H1 (cell line): ENCODE results near the gene CABP2.

ENCODE experiments used
- BCL11A ChIP-seq, 2 experiments: IDR thresholded peaks; one replicate each; pipeline ENCODE4 v1.6.1; 2011; ENCODE audit warnings: low read depth in 2 of 2, low read length in 2 of 2, mild to moderate bottlenecking in 2 of 2
- CHD2 ChIP-seq: IDR thresholded peaks from 2 replicates; pipeline ENCODE4 v1.6.1; 2012; ENCODE audit warnings: low read length, improper control_type of control experiment
- CREB1 ChIP-seq: IDR thresholded peaks from 2 replicates; pipeline ENCODE4 v1.6.1; 2012; ENCODE audit warnings: inconsistent platforms
- CTCF ChIP-seq, 3 experiments: IDR thresholded peaks; 1 replicate in 2 of 3; 2 replicates in 1 of 3; pipeline versions ENCODE4 v1.5.1 to v1.6.1; 2011; ENCODE audit warnings: low read length in 3 of 3, mild to moderate bottlenecking in 3 of 3, inconsistent platforms in 2 of 3, low read depth in 1 of 3, moderate library complexity in 1 of 3; ENCODE audit not compliant: insufficient read depth in 1 of 3; ENCODE audit errors: control extremely low read depth in 1 of 3
- EP300 ChIP-seq, 2 experiments: IDR thresholded peaks; 1 replicate in 1 of 2; 2 replicates in 1 of 2; pipeline ENCODE4 v1.6.1; 2011 to 2012; ENCODE audit warnings: low read depth in 2 of 2, low read length in 2 of 2, mild to moderate bottlenecking in 2 of 2, borderline replicate concordance in 1 of 2, inconsistent platforms in 1 of 2, moderate library complexity in 1 of 2
- GABPA ChIP-seq: IDR thresholded peaks from 2 replicates; pipeline ENCODE4 v1.6.1; 2011; ENCODE audit warnings: mild to moderate bottlenecking, low read length, moderate library complexity, borderline replicate concordance; ENCODE audit not compliant: insufficient read depth
- POLR2A ChIP-seq, 2 experiments: IDR thresholded peaks; 1 replicate in 1 of 2; 2 replicates in 1 of 2; pipeline ENCODE4 v1.6.1; 2011; ENCODE audit warnings: low read depth in 2 of 2, low read length in 2 of 2, mild to moderate bottlenecking in 2 of 2; ENCODE audit errors: control extremely low read depth in 1 of 2
- SP2 ChIP-seq: IDR thresholded peaks from 2 replicates; pipeline ENCODE4 v1.6.1; 2012; ENCODE audit warnings: mild to moderate bottlenecking, low read length, inconsistent platforms
- ZNF274 ChIP-seq: IDR thresholded peaks from 2 replicates; pipeline ENCODE4 v1.7.0; 2012; ENCODE audit warnings: low read length, borderline replicate concordance; ENCODE audit errors: extremely low read depth

GRCh38 chr11:67491276-67492068 is 31.8 kb downstream of the CABP2 start:
- TF ChIP-seq GABPA (no peak), CTCF (IDR thresholded peaks at IDR 0.05; ENCODE audit: control extremely low read depth in 1 of 3, insufficient read depth in 1 of 3, low read depth in 1 of 3, low read length in 3 of 3) (no peak), EP300 (IDR thresholded peaks at IDR 0.05; ENCODE audit: borderline replicate concordance in 1 of 2, low read depth in 2 of 2, low read length in 2 of 2) (no peak), ZNF274 (no peak), POLR2A (IDR thresholded peaks at IDR 0.05; ENCODE audit: control extremely low read depth in 1 of 2, low read depth in 2 of 2, low read length in 2 of 2) (no peak), BCL11A (IDR thresholded peaks at IDR 0.05; ENCODE audit: low read depth in 2 of 2, low read length in 2 of 2) (no peak), SP2 (no peak), CREB1 (no peak), CHD2 (no peak)
